Cardiac muscle cell (in vitro differentiated cells and primary cell): ENCODE results near the gene CBFA2T3. TPM values are rescaled to one million over a fixed set of nuclear protein-coding genes. Genes with fewer than 3 reads are reported as not detected.

Experiments
- DNase-seq, 2 donors: peaks; one replicate each; pipeline versions ENCODE4 v3.0.0 to v3.0.0-alpha.2; 2010 to 2017; ENCODE audit warnings: low read depth in 1 of 2, low spot score in 1 of 2
- H3K27ac ChIP-seq: fragments of 200-600 bp; sonication (generic); 2 replicates; pipeline ENCODE4 v1.5.1; 2016
- H3K27me3 ChIP-seq: fragments of 200-600 bp; sonication (generic); 2 replicates; pipeline ENCODE4 v1.6.0; 2016; ENCODE audit warnings: control low read depth
- H3K36me3 ChIP-seq: fragments of 200-600 bp; sonication (generic); 2 replicates; pipeline ENCODE4 v1.5.1; 2016; ENCODE audit warnings: control low read depth
- H3K4me1 ChIP-seq: fragments of 200-600 bp; sonication (generic); 2 replicates; pipeline ENCODE4 v1.8.1; 2017; ENCODE audit warnings: low read depth, mild to moderate bottlenecking, mixed run types
- H3K4me3 ChIP-seq: fragments of 200-600 bp; sonication (generic); 2 replicates; pipeline ENCODE4 v1.5.1; 2016; ENCODE audit warnings: mild to moderate bottlenecking
- H3K9me3 ChIP-seq: fragments of 200-600 bp; sonication (generic); 2 replicates; pipeline ENCODE4 v1.5.1; 2017; ENCODE audit warnings: low read depth, mild to moderate bottlenecking, control low read depth
- CTCF ChIP-seq: IDR thresholded peaks from 2 replicates; pipeline ENCODE4 v1.5.1; 2012; ENCODE audit warnings: low read depth, mild to moderate bottlenecking, low read length
- polyA plus RNA-seq: library from polyadenylated mRNA; unstranded; fragments of >200 nt; fragmentation: Nextera tagmentation; extraction: Ambion mirVana; gene quantifications from 2 replicates; pipeline ENCODE4 v1.2.1, GENCODE V29; 2016
- total RNA-seq: library from RNA; depleted of rRNA; stranded (reverse); fragments of >200 nt; gene quantifications from 2 replicates; pipeline ENCODE4 v1.2.3, GENCODE V29; 2016

The CBFA2T3 gene
- total and polyA plus RNA-seq, 2 experiments from 2014 or later, result 0.69 to 1.5 TPM

- Histone ChIP-seq H3K4me1 (peaks cover 30% of the 10 kb centered on the region), H3K27me3 (no peaks in the 10 kb centered on the region), H3K36me3 (no peaks in the 10 kb centered on the region), H3K4me3 (no peak overlapping the region), H3K27ac (no peak overlapping the region), H3K9me3 (no peaks in the 10 kb centered on the region)
- TF ChIP-seq CTCF, result no peak
- DNase-seq, result no peak
These were observed 2.1 kb downstream of the CBFA2T3 start for GRCh38 chr16:88974916-88975215.

GRCh38 chr16:88974080-88974915 lies 2.7 kb downstream of the CBFA2T3 start:
- DNase-seq, result no peak
- H3K4me1 ChIP-seq, result peaks cover 35% of the 10 kb centered on the region
- H3K36me3 ChIP-seq, result no peaks in the 10 kb centered on the region
- no peak overlapping the region for H3K4me3 ChIP-seq
- H3K27me3 ChIP-seq, result no peaks in the 10 kb centered on the region
- TF ChIP-seq CTCF, result no peak
- no peaks in the 10 kb centered on the region for H3K9me3 ChIP-seq
- no peak overlapping the region for H3K27ac ChIP-seq

- TF ChIP-seq CTCF, result no peak
- Histone ChIP-seq H3K9me3 (no peaks in the 10 kb centered on the region), H3K27me3 (no peaks in the 10 kb centered on the region), H3K4me3 (no peak overlapping the region), H3K4me1 (peaks cover 31% of the 10 kb centered on the region), H3K36me3 (no peaks in the 10 kb centered on the region), H3K27ac (no peak overlapping the region)
- DNase-seq, result no peak
These were observed 3.5 kb downstream of the CBFA2T3 start for GRCh38 chr16:88973415-88974050.

GRCh38 chr16:88973007-88973410 lies 4.0 kb downstream of the CBFA2T3 start:
- Histone ChIP-seq H3K4me1 (peaks cover 31% of the 10 kb centered on the region), H3K27ac (peak overlapping the region; percentile 12)
- DNase-seq, result peak in 1 of 2 donors; percentile 45

GRCh38 chr16:88972349-88972748 lies 4.7 kb downstream of the CBFA2T3 start:
- TF ChIP-seq CTCF, result no peak
- no peaks in the 10 kb centered on the region for H3K27me3 ChIP-seq
- peaks cover 31% of the 10 kb centered on the region for H3K4me1 ChIP-seq
- H3K36me3 ChIP-seq, result no peaks in the 10 kb centered on the region
- H3K4me3 ChIP-seq, result no peak overlapping the region
- peak overlapping the region; percentile 12 for H3K27ac ChIP-seq
- no peaks in the 10 kb centered on the region for H3K9me3 ChIP-seq
- DNase-seq, result peak in 1 of 2 donors; percentile 86

More at GRCh38 chr16:88973007-88973410, 4.0 kb downstream of the CBFA2T3 start:
- Histone ChIP-seq H3K9me3 (no peaks in the 10 kb centered on the region), H3K27me3 (no peaks in the 10 kb centered on the region), H3K4me3 (no peak overlapping the region), H3K36me3 (no peaks in the 10 kb centered on the region)
- TF ChIP-seq CTCF, result no peak
